DMS114 treated with DMSO at 0.1 percent for 48 hours (cell line): Measurements from ENCODE around the gene ZNF185.
"Not testable (repeated sequence)": the region's sequence is repeated elsewhere in the genome, so short reads cannot be mapped to it uniquely, and the experiment has no call there.

Experiments
- DNase-seq: peaks from one replicate; lab custom pipeline; 2025; ENCODE audit not compliant: unreplicated experiment; lab: John Stamatoyannopoulos, UW

Gene ZNF185

DNA sequence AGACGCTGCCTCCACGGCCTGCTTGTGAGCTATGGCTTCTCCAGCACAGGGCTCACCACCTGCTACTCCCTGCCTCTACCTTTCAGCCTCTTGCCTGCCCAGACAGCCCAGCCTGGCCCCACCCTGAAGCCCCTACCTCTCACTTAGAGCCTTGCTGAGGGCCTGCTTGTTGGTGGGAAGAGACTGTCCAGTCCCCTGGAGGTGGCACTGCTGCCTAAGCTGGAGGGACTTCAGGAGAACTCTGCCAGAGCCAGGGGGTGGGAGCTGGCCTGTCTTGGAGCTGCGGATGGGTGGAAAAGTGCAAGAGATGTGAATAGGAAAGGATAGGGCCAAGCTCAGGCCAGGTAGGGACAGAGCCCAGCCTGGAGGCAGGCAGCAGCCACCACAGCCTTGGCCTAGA, 2.7 kb upstream of the ZNF185 start:
- no peak for DNase-seq

DNA sequence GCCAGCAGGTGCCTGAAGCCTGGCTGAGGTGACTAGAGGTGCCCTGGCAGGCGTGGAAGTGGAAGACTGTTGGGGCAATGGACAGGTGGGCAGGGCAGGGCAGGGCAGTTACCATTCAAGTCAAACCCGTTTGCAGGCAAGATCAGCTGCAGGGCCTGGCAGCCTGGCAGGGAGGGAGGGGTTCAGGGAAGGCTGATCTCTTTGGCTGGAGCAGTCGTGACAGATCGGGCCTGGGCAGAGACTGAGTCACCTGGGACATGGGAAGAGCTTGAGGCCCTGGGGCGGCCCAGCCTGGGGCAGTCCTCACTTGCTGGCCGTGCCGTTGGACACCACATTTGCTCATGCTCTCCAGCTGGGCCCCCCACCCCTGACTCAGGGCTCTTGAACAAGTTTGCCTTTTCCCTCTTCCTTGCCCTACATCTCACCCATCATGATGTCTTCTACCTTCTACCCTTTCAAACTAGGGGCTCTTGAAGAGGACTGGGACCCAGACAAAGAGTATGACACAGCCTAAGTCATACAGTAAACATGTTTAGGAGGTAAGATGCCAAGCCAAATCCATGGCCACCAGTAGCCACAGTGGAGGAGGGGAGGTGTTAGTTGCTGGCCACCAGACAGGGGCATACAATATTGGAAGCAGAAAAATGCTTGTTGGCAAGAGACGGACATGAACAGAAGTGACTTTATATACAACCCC, 2.0 kb upstream of the ZNF185 start:
- DNase-seq = no peak

DNA sequence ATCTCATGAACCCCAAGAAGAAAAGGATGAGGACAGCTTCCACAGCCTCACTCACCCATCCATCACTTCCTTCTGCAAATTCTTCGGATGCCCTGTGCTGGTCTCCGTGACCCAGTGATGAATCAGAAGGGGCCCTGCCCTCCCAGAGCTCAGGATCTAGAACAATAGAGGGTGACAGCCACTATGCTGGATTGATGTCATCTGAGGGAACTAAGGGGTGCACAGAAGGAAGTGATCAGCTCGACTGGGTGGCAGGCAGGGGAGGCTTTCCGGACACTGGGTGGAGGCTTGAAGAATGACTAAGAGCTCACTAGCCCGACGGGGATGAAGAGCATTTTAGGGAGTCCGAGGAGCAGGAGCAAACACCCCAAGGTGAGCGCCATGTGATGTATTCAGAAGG, 1.4 kb upstream of the ZNF185 start:
- DNase-seq = no peak

DNA sequence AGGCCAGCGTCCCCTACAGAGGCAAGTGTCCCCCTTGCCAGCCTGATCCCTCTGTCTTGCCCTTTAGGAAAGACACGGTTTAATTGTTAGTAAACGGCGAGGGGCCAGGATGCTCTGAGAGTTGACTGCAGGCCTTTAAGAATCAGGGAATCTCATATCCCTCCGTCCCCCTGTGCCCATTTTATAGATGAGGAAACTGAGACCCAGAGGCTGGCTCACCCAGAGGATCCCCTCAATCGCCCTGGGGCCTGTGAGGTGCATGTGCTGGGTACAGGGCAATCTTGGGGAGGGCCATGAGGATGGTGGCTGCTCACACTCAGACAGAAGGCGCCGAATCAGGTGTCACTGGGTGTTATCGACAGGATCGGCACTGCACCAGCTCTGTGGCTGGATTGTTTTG, 575 bp downstream of the ZNF185 start:
- DNase-seq = no peak

DNA sequence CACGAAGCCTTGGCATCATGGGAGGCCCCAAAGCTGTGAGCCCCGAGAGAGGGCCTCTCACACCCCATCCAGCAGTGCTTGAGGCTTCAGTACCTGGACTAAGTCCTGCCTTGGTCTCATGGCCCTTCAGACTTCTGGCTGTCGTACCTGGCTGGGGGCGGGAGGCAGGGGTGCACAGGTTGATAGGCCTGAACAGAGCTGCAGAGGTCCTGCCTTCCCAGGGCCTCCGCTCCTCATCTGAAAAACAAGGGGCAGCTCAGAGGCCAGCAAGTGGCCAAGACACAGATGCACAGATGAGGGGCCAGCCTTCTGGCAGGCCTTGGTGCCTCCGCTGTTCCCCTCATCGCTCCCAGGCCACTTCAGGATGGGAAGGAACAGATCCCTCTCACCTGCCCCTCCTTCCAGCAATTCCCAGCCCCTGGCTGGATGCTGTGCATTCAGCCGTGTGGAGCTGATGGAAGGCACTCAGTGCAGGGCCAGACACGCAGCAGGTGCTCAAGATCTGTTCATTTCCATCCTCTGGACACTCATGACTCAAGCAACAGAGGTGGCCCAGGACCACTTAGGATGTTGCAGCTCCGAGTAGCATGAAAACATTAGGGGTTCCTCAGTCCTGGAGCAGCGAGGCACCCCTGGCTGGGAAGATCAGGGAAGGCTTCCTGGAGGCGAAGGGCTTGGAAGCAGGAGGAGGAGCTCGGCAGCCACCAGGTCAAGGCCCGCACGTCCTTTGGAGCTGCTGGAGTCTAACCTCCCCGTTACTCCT, 1.4 kb downstream of the ZNF185 start:
- no peak for DNase-seq

DNA sequence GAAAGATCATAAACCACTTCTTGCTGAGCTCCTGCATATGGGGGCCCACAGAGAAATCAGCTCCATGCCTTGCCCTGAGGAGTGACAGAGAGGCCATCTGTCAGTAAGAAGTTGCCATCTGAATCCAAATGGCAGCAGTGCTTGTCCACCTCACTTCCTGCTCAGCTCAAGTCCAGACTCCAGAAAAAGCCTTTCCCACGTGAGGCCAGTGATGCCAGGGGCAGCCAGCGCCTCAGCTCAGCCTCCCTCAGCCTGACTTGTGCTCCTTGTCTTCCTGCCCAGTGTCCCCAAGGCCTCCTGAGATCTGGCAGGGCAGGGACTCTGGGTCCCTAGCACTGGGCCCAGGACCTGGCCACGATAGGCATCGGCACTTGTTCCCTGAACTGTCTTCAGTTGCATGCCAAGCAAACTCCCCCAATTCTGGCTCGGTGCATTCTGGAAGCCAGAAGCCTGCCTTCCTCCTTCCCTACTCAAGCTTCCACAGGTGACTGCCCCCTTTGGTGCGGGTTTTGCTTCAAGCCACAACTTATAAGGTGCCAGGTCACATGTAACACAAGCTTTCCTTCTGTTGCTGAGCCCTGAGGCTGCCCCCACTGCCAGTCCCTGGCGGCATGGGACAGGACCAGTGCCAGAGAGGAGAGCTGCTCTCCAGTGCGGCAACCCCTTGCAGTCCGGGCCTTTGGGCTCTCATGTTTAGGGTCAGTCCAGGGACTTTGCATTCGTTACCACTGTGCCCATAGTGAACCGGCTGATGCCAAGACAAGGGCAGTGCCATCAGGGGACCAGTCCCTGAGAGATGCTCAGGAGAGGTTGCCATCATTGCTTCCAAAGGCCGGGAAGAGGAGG, 2.2 kb downstream of the ZNF185 start:
- DNase-seq = no peak

DNA sequence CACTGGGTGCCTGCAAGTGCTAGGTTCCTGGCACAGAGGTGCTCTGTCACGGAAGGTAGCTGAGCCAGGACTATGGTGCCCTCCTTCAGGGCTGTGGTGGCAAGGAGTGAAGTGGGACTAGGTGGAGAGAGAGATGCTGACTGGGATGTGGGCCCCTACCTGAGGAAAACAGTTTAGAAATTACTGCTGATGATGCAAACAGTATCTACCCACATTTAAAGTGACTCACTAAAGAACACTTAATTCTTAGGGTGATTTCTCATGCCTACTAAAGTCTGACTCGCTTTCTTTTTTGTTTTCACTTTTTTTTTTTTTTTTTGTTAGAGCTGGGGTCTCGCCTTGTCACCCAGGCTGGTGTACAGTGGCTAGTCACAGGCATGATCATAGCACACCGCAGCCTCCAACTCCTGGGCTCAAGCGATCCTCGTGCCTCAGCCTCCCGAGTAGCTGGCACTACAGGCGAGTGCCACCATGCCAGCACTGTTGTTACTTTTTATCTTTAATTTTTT, 3.1 kb downstream of the ZNF185 start:
- DNase-seq = no peak

DNA sequence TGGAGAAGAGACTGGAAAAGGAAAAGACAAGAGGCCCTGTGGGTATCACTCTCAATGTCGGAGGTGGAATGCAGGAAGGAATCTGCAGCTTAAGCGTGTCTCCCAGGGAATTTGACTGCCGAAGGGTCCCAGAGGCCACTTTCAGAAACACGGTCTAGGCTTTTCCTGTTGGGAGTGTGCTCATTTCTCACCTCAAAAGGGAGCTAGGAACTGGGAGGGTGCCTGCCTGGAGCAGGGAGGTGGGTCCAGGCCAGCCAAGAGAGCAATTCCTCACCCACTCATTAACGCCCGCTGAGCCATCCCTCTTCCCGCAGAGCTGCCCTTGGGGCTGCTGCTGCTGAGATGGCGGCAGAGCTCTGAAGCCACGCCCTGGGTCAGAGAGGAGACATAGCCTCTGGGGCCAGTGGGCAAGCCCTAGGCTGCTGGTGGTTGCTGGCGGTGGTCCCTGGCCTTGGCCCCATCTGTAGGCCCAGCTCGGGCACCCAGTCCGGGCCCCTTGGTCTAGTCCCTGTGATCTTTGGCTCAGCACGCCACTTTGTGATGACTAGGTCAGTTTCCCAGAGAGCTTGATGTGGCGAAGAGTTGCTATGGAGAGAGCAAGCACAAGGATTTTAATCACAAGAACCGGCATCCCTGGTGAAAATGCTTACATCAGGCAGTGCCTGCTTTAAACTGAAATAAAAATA, 4.1 kb downstream of the ZNF185 start:
- DNase-seq = no peak

DNA sequence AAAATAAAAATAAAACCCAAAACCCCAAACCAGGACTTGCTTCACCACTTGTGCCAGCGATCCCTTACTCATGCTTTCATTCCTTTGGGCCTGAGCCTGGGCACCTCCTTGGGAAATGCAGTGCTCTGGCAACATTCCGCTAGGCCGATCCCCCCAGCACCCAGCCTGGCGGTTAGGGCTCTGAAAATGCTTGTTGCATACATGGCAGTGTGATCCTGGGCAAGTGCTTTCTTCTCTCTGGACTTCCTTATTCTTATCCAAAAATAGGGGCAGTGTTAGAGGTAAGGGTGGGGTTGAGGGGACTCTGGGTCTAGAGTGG, 4.6 kb downstream of the ZNF185 start:
- DNase-seq = no peak

DNA sequence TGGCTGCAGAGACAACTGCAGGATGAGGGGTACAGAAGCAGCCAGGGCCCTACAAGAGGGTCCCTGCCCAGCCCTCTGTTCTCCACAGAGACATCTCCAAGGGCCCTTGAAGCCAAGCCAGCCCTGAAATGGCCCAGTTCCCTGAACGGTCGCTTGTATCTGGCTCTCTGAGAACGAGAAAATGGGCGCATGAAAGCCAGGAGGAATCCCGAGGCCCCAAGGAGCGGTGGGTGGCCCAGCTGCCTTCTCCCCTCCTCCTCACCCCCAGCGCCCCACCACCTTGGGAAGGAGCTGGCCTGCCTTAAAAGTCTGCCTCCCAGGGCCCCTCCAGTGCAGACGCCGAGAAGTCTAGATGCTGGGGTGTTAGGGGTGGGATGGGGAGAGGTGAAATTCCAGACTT, 5.7 kb downstream of the ZNF185 start:
- DNase-seq = no peak

DNA sequence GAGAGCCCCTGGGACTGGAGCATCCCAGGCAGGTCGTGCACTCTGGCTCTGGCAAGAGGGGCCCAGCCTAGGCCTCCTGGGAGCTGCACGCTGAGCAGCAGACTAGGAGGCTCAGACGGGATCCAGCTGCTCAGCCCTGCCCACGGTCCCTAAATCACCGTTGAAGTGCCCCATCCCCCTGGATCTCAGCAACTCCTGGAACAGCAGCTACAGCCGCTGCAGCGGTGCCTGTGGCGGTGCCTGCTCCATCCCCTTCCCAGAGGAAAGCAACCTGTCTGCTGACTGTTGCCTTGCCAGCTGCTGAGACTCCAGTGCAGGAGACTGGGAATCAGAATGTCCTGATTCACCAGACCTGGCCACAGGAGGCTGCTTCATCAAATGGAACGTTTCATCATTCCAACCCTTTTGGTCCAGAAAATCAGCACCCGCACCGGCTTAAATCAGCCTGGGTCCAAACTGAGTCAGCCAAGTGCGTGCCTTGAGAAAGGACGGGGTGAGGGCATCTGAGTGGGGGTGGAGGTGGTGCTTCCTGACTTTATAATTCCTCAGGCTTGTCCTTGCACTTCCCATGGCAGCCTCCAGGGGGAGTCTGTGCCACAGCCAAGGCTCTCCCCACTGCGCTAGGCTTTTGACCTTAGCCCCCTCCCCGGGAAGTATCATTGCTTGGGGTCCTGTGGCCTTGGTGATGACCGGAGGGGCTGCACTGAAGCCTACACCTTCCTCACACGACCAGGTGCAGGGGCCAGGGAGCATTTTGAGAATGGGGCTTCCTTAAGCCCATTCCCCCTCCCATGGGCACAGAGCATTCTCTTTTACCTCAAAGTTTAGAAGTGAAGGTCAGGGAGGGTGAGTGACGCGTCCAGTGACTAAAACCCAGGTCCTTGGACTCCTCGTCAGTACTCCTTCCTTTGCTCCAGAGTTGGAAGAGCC, 6.5 kb downstream of the ZNF185 start:
- DNase-seq = no peak

DNA sequence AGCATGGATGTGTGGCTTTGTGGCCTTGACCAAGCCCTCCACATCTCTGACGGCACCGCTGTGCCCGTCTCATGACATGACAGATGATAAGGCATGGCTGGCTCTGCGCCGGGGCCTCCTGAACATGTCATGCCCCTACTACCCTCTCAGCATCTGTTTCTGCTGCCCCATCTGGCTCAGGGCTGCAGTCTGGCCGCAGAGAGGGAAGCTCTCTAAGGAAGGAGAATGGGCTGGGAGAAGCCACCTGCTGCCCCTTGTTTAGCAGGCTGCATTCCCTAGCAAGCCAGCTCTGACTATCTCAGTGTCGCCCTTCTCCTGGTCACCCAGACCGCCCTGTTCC, 7.2 kb downstream of the ZNF185 start:
- no peak for DNase-seq

DNA sequence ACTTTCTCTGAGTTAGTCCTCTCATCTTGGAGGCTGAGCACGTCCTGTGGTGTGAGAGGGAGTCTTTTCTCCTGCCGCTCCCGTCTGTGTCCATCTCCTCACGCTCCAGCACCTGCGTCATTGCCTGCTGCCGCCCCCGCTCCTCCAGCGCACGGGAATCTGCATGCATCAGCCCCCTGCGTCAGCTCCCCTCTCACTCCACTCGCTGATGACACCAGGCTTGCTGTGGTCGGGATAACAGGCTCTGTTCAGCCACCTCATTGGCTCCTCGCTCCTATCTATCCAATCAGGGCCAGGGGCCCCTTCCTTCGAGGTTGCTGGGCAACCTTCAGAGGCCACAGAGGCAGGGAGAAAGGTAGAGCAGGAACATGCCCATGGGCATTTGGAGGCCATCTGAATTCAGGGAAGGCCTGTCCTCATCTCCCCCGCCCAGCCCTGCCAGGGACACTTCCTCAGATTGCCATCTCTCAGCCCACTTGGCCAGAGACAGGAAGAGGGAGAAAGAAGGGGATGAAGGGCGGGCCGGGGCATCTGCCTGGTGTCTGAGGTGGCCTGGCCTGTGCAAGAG, 9.3 kb downstream of the ZNF185 start:
- no peak for DNase-seq

DNA sequence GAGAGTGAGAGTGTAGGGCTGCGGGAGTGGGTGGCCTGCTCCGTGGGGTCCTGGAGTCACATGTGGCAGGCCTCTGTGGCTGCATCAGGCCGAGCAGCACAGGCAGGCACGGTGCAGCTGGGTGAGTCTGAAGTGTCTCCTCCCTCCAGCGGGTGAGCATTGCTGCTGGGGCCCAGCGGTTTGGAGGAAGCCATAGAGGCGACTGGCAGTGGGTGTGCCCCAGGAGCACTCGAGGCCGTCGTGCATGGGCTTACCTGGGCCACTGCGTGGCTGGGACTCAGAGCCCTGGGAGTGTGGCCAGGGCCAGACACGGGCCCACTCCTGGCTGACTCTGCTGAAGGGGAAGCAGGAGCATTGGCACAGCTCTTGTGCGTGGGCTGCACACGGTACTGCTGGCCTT, 10.6 kb downstream of the ZNF185 start:
- no peak for DNase-seq

DNA sequence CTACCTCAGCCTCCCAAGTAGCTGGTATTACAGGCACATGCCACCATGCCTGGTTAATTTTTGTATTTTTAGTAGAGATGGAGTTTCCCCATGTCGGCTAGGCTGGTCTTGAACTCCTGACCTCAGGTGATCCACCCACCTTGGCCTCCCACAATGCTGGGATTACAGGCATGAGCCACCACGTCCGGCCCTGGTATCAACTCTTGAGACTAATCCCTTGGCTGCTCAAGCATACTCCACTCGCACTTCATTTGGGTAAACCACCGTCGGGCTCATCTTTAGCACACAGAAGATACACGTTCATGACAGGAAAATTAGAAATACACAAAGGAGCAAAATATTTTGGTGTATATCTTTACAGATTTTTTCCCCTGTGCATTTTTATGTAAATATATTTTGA, 12.2 kb downstream of the ZNF185 start:
- DNase-seq = not testable (repeated sequence)

DNA sequence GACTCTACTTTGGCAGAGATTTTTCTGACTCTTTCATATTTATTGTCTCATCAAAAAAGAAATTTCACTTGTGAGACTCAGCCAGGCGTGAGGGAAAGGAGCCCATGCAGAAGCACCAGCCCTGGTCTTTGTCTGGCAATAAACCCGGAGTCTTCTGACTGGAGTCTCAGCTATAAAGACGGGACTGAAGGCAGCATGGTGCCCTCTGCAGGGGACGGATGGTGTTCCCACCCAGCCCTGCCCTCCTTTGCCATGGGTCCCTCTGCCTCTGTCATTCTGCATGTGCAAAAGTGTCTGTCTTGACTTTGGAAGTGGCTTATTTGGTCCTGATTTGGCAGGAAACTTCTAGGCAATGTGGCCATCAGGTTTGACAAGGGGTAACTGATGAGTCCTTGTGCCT, 14.2 kb downstream of the ZNF185 start:
- DNase-seq = no peak

DNA sequence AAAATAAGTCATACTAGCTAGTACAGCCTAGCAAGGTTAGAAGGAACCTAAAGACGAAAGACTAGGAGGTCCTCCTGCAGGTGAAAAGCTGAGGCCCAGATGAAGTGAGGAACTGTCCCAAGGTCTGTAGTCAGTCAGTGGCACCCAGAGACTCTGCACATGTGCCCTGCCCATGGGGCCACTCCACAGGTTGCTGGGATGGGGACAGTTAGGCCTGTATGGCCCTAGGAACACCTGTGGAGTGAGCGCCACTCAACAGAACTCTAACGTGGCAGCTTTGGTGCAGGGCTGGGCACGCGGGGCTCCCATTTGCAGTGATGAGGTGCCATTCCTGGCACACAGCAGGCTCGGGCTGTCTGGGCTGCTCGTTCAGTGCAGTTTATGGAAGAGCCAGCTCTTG, 14.8 kb downstream of the ZNF185 start:
- DNase-seq = no peak

DNA sequence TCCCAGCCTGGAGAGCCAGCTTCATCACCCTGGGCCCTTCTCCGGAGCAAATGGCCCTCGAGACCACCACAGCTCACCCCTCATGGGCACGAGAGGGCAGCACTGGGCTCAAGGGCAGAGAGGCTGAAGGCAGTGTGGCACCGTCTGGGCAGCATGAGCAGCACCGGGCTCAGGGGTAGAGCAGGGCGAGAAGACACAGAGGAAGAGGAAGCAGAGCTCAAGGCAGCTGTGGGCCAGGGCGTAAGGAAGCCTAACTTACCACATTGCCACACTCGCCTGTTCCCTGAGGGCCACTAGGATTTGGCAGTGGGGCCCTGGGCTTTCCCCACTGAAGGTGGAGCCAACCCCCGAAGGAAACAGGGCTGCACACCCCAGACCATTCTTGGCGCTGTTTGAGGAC, 15.5 kb downstream of the ZNF185 start:
- no peak for DNase-seq

DNA sequence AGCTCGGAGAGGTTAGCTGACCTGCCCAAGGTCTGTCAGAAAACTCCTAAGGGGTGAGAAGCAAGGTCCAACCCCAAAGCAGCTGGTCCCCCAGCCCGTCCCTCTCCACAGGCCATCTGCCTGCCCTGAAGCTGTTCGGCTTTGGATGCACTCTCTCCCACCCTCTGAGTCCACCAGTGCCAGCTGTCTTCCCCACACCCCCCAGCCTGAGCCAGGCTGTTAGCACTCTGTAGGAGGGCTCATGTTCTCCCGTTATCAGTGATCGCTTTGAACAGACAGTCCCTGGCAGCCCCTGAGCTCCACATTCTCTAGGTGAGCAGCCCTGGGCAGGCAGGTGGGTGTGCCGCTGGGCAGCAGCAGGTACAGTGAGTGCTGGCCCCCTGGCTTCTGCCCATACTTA, 16.0 kb downstream of the ZNF185 start:
- DNase-seq = no peak
